SK-N-DZ (cell line): ENCODE measurements around the gene EVX1.

ENCODE experiments used
- DNase-seq: peaks from one replicate; pipeline ENCODE4 v3.0.0-alpha.2; 2015; ENCODE audit warnings: low spot score

EVX1 gene

GRCh38 chr7:27249724-27250556 is 7.3 kb downstream of the EVX1 start:
- no peak for DNase-seq

GRCh38 chr7:27250557-27251070 is 8.0 kb downstream of the EVX1 start:
- DNase-seq, result no peak

GRCh38 chr7:27251136-27251651 is 8.6 kb downstream of the EVX1 start:
- no peak for DNase-seq

GRCh38 chr7:27251652-27252590 is 9.3 kb downstream of the EVX1 start:
- no peak for DNase-seq

GRCh38 chr7:27254625-27255024 is 12.0 kb downstream of the EVX1 start:
- no peak for DNase-seq

GRCh38 chr7:27260211-27260610 is 17.6 kb downstream of the EVX1 start:
- DNase-seq, result no peak

GRCh38 chr7:27262121-27262520 is 19.5 kb downstream of the EVX1 start:
- DNase-seq, result no peak

GRCh38 chr7:27263781-27264180 is 21.2 kb downstream of the EVX1 start:
- DNase-seq, result no peak

- no peak for DNase-seq
Measured at GRCh38 chr7:27269455-27269854, 26.9 kb downstream of the EVX1 start.

GRCh38 chr7:27271384-27271783 is 28.8 kb downstream of the EVX1 start:
- DNase-seq, result no peak

GRCh38 chr7:27277628-27278027 is 35.0 kb downstream of the EVX1 start:
- no peak for DNase-seq

GRCh38 chr7:27283558-27283957 is 41.0 kb downstream of the EVX1 start:
- DNase-seq, result no peak

- DNase-seq, result no peak
Measured at GRCh38 chr7:27295236-27295635, 52.6 kb downstream of the EVX1 start.

GRCh38 chr7:27297356-27297755 is 54.8 kb downstream of the EVX1 start:
- no peak for DNase-seq
